H9 (cell line): ENCODE data around the gene SLC30A7. TPM values are rescaled to one million over a fixed set of nuclear protein-coding genes. Genes with fewer than 3 reads are reported as not detected.

ENCODE experiments used
- DNase-seq: peaks from one replicate; pipeline ENCODE4 v3.0.0-alpha.2; 2017
- H2AFZ ChIP-seq: one replicate; pipeline ENCODE4 v1.6.1; 2013; ENCODE audit warnings: mild to moderate bottlenecking, low read length, control low read depth, moderate library complexity
- H2AK5ac ChIP-seq: 2 replicates; pipeline ENCODE4 v1.6.1; 2013; ENCODE audit warnings: low read length, control low read depth, mixed read lengths; ENCODE audit not compliant: insufficient read length
- H2BK120ac ChIP-seq: one replicate; pipeline ENCODE4 v1.6.1; 2013; ENCODE audit warnings: low read depth, mild to moderate bottlenecking, low read length, control low read depth, inconsistent platforms; ENCODE audit not compliant: poor library complexity, severe bottlenecking
- H2BK12ac ChIP-seq: 2 replicates; pipeline ENCODE4 v1.6.1; 2013; ENCODE audit warnings: low read length, control low read depth, mixed read lengths, low read depth; ENCODE audit not compliant: insufficient read length
- H2BK15ac ChIP-seq: 2 replicates; pipeline ENCODE4 v1.6.1; 2013; ENCODE audit warnings: low read depth, low read length, control low read depth
- H2BK20ac ChIP-seq: one replicate; pipeline ENCODE4 v1.6.1; 2013; ENCODE audit warnings: low read depth, mild to moderate bottlenecking, low read length, control low read depth, inconsistent platforms; ENCODE audit not compliant: poor library complexity, severe bottlenecking
- H2BK5ac ChIP-seq: 2 replicates; pipeline ENCODE4 v1.6.1; 2013; ENCODE audit warnings: low read length, control low read depth, mixed read lengths; ENCODE audit not compliant: insufficient read length
- H3K14ac ChIP-seq: 2 replicates; pipeline ENCODE4 v1.6.1; 2013; ENCODE audit warnings: low read length, control low read depth; ENCODE audit not compliant: insufficient read depth
- H3K18ac ChIP-seq: 2 replicates; pipeline ENCODE4 v1.6.1; 2013; ENCODE audit warnings: low read depth, mild to moderate bottlenecking, mixed read lengths, low read length, control low read depth; ENCODE audit not compliant: insufficient read length
- H3K23ac ChIP-seq: 2 replicates; pipeline ENCODE4 v1.6.1; 2013; ENCODE audit warnings: low read length, control low read depth, mixed read lengths, low read depth; ENCODE audit not compliant: insufficient read length
- H3K23me2 ChIP-seq: 2 replicates; pipeline ENCODE4 v1.6.1; 2013; ENCODE audit warnings: low read depth, mild to moderate bottlenecking, mixed read lengths, low read length, control low read depth; ENCODE audit not compliant: insufficient read length, poor library complexity, severe bottlenecking
- H3K27ac ChIP-seq: 2 replicates; pipeline ENCODE4 v1.5.1; 2013; ENCODE audit warnings: low read length, control low read depth, mixed read lengths, low read depth; ENCODE audit not compliant: insufficient read length
- H3K27me3 ChIP-seq: 2 replicates; pipeline ENCODE4 v1.6.1; 2013; ENCODE audit warnings: low read length, control low read depth, inconsistent platforms; ENCODE audit not compliant: insufficient read depth
- H3K4ac ChIP-seq: 2 replicates; pipeline ENCODE4 v1.6.1; 2013; ENCODE audit warnings: low read depth, mild to moderate bottlenecking, control low read depth, inconsistent platforms, low read length, moderate library complexity
- H3K4me1 ChIP-seq: 2 replicates; pipeline ENCODE4 v1.6.1; 2013; ENCODE audit warnings: low read length, control low read depth, inconsistent platforms; ENCODE audit not compliant: insufficient read depth
- H3K4me2 ChIP-seq: 2 replicates; pipeline ENCODE4 v1.6.1; 2013; ENCODE audit warnings: low read length, control low read depth, mixed read lengths; ENCODE audit not compliant: insufficient read length, insufficient read depth
- H3K56ac ChIP-seq: 2 replicates; pipeline ENCODE4 v1.6.1; 2013; ENCODE audit warnings: low read depth, mild to moderate bottlenecking, mixed read lengths, low read length, control low read depth; ENCODE audit not compliant: insufficient read length
- H3K79me1 ChIP-seq: 2 replicates; pipeline ENCODE4 v1.6.1; 2013; ENCODE audit warnings: low read depth, mild to moderate bottlenecking, moderate library complexity, low read length, control low read depth, inconsistent platforms; ENCODE audit not compliant: insufficient read depth, poor library complexity, severe bottlenecking
- H3K79me2 ChIP-seq: 2 replicates; pipeline ENCODE4 v1.6.1; 2013; ENCODE audit warnings: low read length, control low read depth, inconsistent platforms; ENCODE audit not compliant: insufficient read depth
- H3K9ac ChIP-seq: 2 replicates; pipeline ENCODE4 v1.6.1; 2013; ENCODE audit warnings: low read length, control low read depth, mixed read lengths; ENCODE audit not compliant: insufficient read length; ENCODE audit errors: extremely low read depth
- H3K9me3 ChIP-seq: one replicate; pipeline ENCODE4 v1.6.1; 2013; ENCODE audit warnings: low read depth, low read length, inconsistent platforms; ENCODE audit not compliant: control insufficient read depth
- H3T11ph ChIP-seq: one replicate; pipeline ENCODE4 v1.6.1; 2013; ENCODE audit warnings: mild to moderate bottlenecking, low read length, control low read depth, inconsistent platforms
- H4K20me1 ChIP-seq: one replicate; pipeline ENCODE4 v1.6.1; 2013; ENCODE audit not compliant: control insufficient read depth, insufficient read length, insufficient read depth
- H4K5ac ChIP-seq: 2 replicates; pipeline ENCODE4 v1.6.1; 2013; ENCODE audit warnings: low read depth, mild to moderate bottlenecking, mixed read lengths, low read length, control low read depth; ENCODE audit not compliant: insufficient read length
- H4K8ac ChIP-seq: replicated peaks from 2 replicates; pipeline ENCODE4 v1.6.1; 2013; ENCODE audit warnings: low read length, control low read depth, mixed read lengths, low read depth; ENCODE audit not compliant: insufficient read length
- H4K91ac ChIP-seq: 2 replicates; pipeline ENCODE4 v1.6.1; 2013; ENCODE audit warnings: low read depth, mild to moderate bottlenecking, moderate library complexity, mixed read lengths, low read length, control low read depth; ENCODE audit not compliant: insufficient read length
- H3K27ac Mint-ChIP-seq, 3 experiments: 2 replicates in 2 of 3; 3 replicates in 1 of 3; pipeline ENCODE4 v1.8.0; 2020 to 2021; ENCODE audit warnings: mixed read lengths in 3 of 3, mild to moderate bottlenecking in 1 of 3, moderate library complexity in 1 of 3
- H3K27me3 Mint-ChIP-seq: 2 replicates; pipeline ENCODE4 v1.8.0; 2021; ENCODE audit warnings: low read depth, mild to moderate bottlenecking, moderate library complexity, mixed read lengths
- H3K36me3 Mint-ChIP-seq, 3 experiments: 2 replicates in 2 of 3; 3 replicates in 1 of 3; pipeline ENCODE4 v1.8.0; 2020 to 2021; ENCODE audit warnings: low read depth in 3 of 3, mixed read lengths in 3 of 3; ENCODE audit not compliant: insufficient read depth in 1 of 3
- H3K4me1 Mint-ChIP-seq, 2 experiments: 2 replicates each; pipeline ENCODE4 v1.8.0; 2020; ENCODE audit warnings: mixed read lengths in 2 of 2
- H3K4me3 Mint-ChIP-seq, 2 experiments: 2 replicates in 1 of 2; 3 replicates in 1 of 2; pipeline ENCODE4 v1.8.0; 2020 to 2021; ENCODE audit warnings: mild to moderate bottlenecking in 2 of 2, mixed read lengths in 2 of 2, moderate library complexity in 1 of 2
- H3K9me3 Mint-ChIP-seq, 2 experiments: 2 replicates in 1 of 2; 3 replicates in 1 of 2; pipeline ENCODE4 v1.8.0; 2020; ENCODE audit warnings: mild to moderate bottlenecking in 2 of 2, mixed read lengths in 2 of 2, moderate library complexity in 1 of 2
- WGBS: extraction: QIAGEN DNeasy Blood & Tissue Kit; methylation state at CpG from one replicate; pipeline ENCODE4 v1.1.7; 2013; ENCODE audit warnings: missing lambda C conversion rate, low lambda C conversion rate, mixed read lengths; ENCODE audit not compliant: insufficient read length; ENCODE audit errors: extremely low coverage; 5-methylcytosine and 5-hydroxymethylcytosine counted together
- total RNA-seq: library from RNA; stranded (reverse); gene quantifications from 2 replicates; pipeline ENCODE4 v1.2.1, GENCODE V29; 2021
- TF ChIP-seq, protein P1 (sequence below): fragments of 200-600 bp; sonication (generic); conservative IDR thresholded peaks from 3 replicates; pipeline ENCODE4 v1.8.0; 2021; ENCODE audit warnings: antibody characterized with exemption, mild to moderate bottlenecking

SLC30A7 gene
- total RNA-seq, 1 experiment from 2014 or later, result 25.6 TPM

DNA sequence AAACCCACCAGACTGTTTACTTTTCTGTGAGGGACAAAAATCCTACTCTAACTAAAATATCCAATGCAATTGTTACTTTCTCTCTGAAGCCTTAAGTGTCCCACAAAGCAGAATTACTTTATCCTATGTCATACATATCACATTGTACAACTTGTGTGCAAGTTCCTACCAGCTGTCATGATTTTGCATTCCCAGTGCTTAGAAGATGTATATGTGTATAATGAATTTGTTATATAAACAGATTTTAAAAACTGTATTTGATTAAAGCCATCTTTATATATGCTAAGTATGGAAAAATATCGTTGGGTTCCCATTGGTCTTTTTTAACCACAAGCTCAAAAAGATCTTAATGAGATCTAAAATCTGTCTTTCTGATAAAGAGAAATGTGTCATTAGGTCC, 72.7 kb downstream of the SLC30A7 start:
- Histone ChIP-seq H2AK5ac (no peak overlapping the region), H3K9me3 (no peaks in the 10 kb centered on the region), H3K27ac (no peak overlapping the region), H3K18ac (no peak overlapping the region), H2BK12ac (no peak overlapping the region), H2BK15ac (no peak overlapping the region), H2BK20ac (no peak overlapping the region), H4K8ac (no peak overlapping the region), H2BK120ac (no peak overlapping the region), H3K56ac (no peak overlapping the region), H3K9ac (no peak overlapping the region), H4K5ac (no peak overlapping the region), H3K79me2 (no peaks in the 10 kb centered on the region), H3K4me2 (no peak overlapping the region), H3T11ph (no peak overlapping the region), H2BK5ac (no peak overlapping the region), H3K79me1 (no peaks in the 10 kb centered on the region), H3K4ac (no peak overlapping the region), H3K14ac (no peak overlapping the region), H4K91ac (no peak overlapping the region), H3K23me2 (no peaks in the 10 kb centered on the region), H2AFZ (no peak overlapping the region), H4K20me1 (no peaks in the 10 kb centered on the region), H3K27me3 (no peaks in the 10 kb centered on the region), H3K23ac (no peak overlapping the region), H3K4me1 (no peaks in the 10 kb centered on the region; the same call in 1 of the 2 replicates)
- Mint-ChIP-seq H3K36me3 (peaks cover 3 to 27% (median 11%) of the 10 kb centered on the region in 3 experiments; a peak in 5 of 7 replicates), H3K4me3 (no peak overlapping the region), H3K9me3 (no peaks in the 10 kb centered on the region), H3K27ac (no peak overlapping the region), H3K4me1 (peaks cover 15 to 17% of the 10 kb centered on the region in 2 experiments), H3K27me3 (no peaks in the 10 kb centered on the region)
- DNase-seq, result no peak
- TF ChIP-seq, protein P1, sequence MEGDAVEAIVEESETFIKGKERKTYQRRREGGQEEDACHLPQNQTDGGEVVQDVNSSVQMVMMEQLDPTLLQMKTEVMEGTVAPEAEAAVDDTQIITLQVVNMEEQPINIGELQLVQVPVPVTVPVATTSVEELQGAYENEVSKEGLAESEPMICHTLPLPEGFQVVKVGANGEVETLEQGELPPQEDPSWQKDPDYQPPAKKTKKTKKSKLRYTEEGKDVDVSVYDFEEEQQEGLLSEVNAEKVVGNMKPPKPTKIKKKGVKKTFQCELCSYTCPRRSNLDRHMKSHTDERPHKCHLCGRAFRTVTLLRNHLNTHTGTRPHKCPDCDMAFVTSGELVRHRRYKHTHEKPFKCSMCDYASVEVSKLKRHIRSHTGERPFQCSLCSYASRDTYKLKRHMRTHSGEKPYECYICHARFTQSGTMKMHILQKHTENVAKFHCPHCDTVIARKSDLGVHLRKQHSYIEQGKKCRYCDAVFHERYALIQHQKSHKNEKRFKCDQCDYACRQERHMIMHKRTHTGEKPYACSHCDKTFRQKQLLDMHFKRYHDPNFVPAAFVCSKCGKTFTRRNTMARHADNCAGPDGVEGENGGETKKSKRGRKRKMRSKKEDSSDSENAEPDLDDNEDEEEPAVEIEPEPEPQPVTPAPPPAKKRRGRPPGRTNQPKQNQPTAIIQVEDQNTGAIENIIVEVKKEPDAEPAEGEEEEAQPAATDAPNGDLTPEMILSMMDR, result no peak
- no CpG with 5 or more reads among the region's 1 CpG for WGBS
